H54 (cell line): ENCODE results near the gene AP4S1.

Experiments used
- DNase-seq: peaks from one replicate; pipeline ENCODE4 v3.0.0; 2011; ENCODE audit warnings: low spot score, mixed read lengths; ENCODE audit not compliant: insufficient read length
- FAIRE-seq: peaks from 3 replicates; lab custom pipeline; 2011; peaks lifted over from hg19 to GRCh38; lab: Jason Lieb, UNC
- POLR2A ChIP-seq: IDR thresholded peaks from 2 replicates; pipeline ENCODE4 v1.6.1; 2011; ENCODE audit warnings: low read depth, mild to moderate bottlenecking, low read length

AP4S1 gene

GRCh38 chr14:31109257-31109656, 83.8 kb downstream of the AP4S1 start:
- no peak for DNase-seq
- FAIRE-seq, result no peak
- TF ChIP-seq POLR2A, result no peak

- no peak for TF ChIP-seq POLR2A
- no peak for FAIRE-seq
- no peak for DNase-seq
Observed at GRCh38 chr14:31110872-31111271, 85.4 kb downstream of the AP4S1 start.

GRCh38 chr14:31113794-31114193, 88.3 kb downstream of the AP4S1 start:
- FAIRE-seq, result no peak
- no peak for TF ChIP-seq POLR2A

GRCh38 chr14:31118892-31119291, 93.4 kb downstream of the AP4S1 start:
- DNase-seq, result no peak
- no peak for TF ChIP-seq POLR2A
- FAIRE-seq, result no peak

More at GRCh38 chr14:31113794-31114193, 88.3 kb downstream of the AP4S1 start:
- DNase-seq, result no peak

GRCh38 chr14:31122098-31122611, 96.7 kb downstream of the AP4S1 start:
- FAIRE-seq (no peak), DNase-seq (no peak)
- TF ChIP-seq POLR2A, result no peak

- FAIRE-seq (no peak), DNase-seq (no peak)
- TF ChIP-seq POLR2A, result no peak
Observed at GRCh38 chr14:31122921-31123320, 97.5 kb downstream of the AP4S1 start.

GRCh38 chr14:31124197-31124596, 98.7 kb downstream of the AP4S1 start:
- no peak for TF ChIP-seq POLR2A
- FAIRE-seq (no peak), DNase-seq (no peak)

GRCh38 chr14:31125231-31125630, 99.8 kb downstream of the AP4S1 start:
- no peak for FAIRE-seq
- DNase-seq, result no peak
- no peak for TF ChIP-seq POLR2A

GRCh38 chr14:31126680-31127079, 101.2 kb downstream of the AP4S1 start:
- no peak for TF ChIP-seq POLR2A
- no peak for DNase-seq
- FAIRE-seq, result no peak

GRCh38 chr14:31127690-31128089, 102.2 kb downstream of the AP4S1 start:
- no peak for DNase-seq
- no peak for FAIRE-seq
- TF ChIP-seq POLR2A, result no peak

GRCh38 chr14:31128601-31129526, 103.4 kb downstream of the AP4S1 start:
- TF ChIP-seq POLR2A, result no peak
- no peak for FAIRE-seq

GRCh38 chr14:31133133-31133532, 107.7 kb downstream of the AP4S1 start:
- FAIRE-seq, result no peak
- no peak for TF ChIP-seq POLR2A
- no peak for DNase-seq

More at GRCh38 chr14:31128601-31129526, 103.4 kb downstream of the AP4S1 start:
- DNase-seq, result no peak

GRCh38 chr14:31137214-31137889, 111.9 kb downstream of the AP4S1 start:
- FAIRE-seq (no peak), DNase-seq (no peak)
- no peak for TF ChIP-seq POLR2A

- no peak for TF ChIP-seq POLR2A
- no peak for DNase-seq
- FAIRE-seq, result no peak
Observed at GRCh38 chr14:31138301-31138700, 112.9 kb downstream of the AP4S1 start.
